GM13976 (cell line): Measurements from ENCODE around the gene CASZ1.

Experiments
- DNase-seq: peaks from one replicate; pipeline ENCODE4 v3.0.0; 2012; ENCODE audit warnings: low spot score
- CTCF ChIP-seq: IDR thresholded peaks from 2 replicates; pipeline ENCODE4 v1.5.1; 2012; ENCODE audit warnings: borderline replicate concordance, mild to moderate bottlenecking; ENCODE audit not compliant: insufficient read depth; ENCODE audit errors: extremely low read depth, missing control alignments, control extremely low read depth
- in situ Hi-C: fragments of 300-500 bp; cut with MboI; formaldehyde crosslinking; loops from one replicate; pipeline ENCODE4 v1.12.0; 2022; ENCODE audit warnings: low sequenced_read_pairs, mixed read lengths, inconsistent platforms; ENCODE audit not compliant: unreplicated experiment

CASZ1 gene

GRCh38 chr1:10815858-10816195 lies 19.4 kb upstream of the CASZ1 start:
- no peak for DNase-seq
- TF ChIP-seq CTCF: no peak
- in situ Hi-C loops: no loop called here

GRCh38 chr1:10814976-10815857 lies 18.8 kb upstream of the CASZ1 start:
- in situ Hi-C loops: no loop called here
- no peak for DNase-seq
- TF ChIP-seq CTCF: no peak

GRCh38 chr1:10814312-10814711 lies 17.9 kb upstream of the CASZ1 start:
- no peak for TF ChIP-seq CTCF
- no peak for DNase-seq

GRCh38 chr1:10813799-10814198 lies 17.4 kb upstream of the CASZ1 start:
- in situ Hi-C loops: no loop called here
- DNase-seq: no peak
- TF ChIP-seq CTCF: no peak

More at GRCh38 chr1:10814312-10814711, 17.9 kb upstream of the CASZ1 start:
- in situ Hi-C loops: no loop called here

- TF ChIP-seq CTCF: no peak
- no peak for DNase-seq
- in situ Hi-C loops: no loop called here
Measured at GRCh38 chr1:10812387-10812915, 16.0 kb upstream of the CASZ1 start.

GRCh38 chr1:10808441-10808840 lies 12.0 kb upstream of the CASZ1 start:
- DNase-seq: no peak
- in situ Hi-C loops: no loop called here
- no peak for TF ChIP-seq CTCF
